Stimulated activated CD8-positive, alpha-beta memory T cell treated with anti-CD3 and anti-CD28 coated beads, Interleukin-15, amount 100 ng/mL, for 48 hours (primary cell): ENCODE measurements around the gene ATP6V0B.

Source experiments
- DNase-seq, 2 donors: peaks; one replicate each; pipeline ENCODE4 v3.0.0-alpha.2; 2020; ENCODE audit warnings: low read depth in 2 of 2

Gene ATP6V0B

DNA sequence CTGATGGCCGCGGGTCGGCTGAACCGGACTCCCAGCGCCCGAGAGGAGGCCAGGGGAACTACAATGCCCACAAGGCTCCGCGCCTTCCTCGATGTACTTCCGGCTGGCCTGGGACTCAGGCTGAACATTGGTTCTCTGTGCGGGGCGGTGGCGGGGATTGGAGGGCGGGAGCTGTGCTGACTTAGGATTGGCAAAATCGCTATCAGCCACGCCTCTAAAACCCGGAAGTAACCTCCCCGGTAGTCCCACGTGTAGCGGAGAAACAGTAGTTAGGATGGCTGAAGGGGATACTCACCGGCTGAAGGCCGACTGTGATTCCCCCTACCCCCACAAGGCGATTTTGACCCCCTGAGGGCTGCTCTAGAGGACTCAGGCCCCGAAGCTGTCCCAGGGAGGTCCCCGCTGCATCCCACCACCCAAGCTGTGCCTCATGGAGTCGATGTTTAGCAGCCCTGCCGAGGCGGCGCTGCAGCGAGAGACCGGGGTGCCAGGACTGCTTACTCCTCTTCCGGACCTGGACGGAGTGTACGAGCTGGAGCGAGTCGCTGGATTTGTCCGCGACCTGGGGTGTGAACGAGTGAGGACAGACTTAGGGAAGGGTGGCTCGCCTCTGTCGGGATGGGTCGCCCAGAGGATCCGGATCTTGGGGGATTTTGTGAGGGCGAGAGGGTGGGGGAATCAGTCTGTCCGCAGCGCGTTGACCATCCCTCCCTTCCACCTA, 4.9 kb upstream of the ATP6V0B start, which contains the start of gene DPH2:
Gene DPH2, plus strand, starts transcription at position 265 of the 721 bp plus-strand sequence. Its CDS starts 166 bp downstream, at position 431.
- DNase-seq, result peak; percentile 95

DNA sequence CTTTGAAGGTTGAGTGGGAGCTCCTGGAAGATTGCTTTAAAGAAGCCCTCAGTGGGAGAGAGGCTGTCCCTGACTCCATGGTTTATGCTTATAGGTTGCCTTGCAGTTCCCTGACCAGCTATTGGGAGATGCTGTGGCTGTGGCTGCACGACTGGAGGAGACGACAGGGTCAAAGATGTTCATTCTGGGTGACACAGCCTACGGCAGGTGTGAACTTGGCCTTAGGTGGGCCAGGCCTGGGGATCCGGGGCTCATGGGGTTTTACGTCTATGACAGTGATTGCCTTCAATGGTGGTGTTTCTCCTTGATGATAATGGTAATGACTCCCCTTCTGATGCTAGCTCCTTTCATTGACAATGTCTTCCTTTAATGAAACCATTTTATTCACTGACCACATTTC, 4.3 kb upstream of the ATP6V0B start:
- no peak for DNase-seq

DNA sequence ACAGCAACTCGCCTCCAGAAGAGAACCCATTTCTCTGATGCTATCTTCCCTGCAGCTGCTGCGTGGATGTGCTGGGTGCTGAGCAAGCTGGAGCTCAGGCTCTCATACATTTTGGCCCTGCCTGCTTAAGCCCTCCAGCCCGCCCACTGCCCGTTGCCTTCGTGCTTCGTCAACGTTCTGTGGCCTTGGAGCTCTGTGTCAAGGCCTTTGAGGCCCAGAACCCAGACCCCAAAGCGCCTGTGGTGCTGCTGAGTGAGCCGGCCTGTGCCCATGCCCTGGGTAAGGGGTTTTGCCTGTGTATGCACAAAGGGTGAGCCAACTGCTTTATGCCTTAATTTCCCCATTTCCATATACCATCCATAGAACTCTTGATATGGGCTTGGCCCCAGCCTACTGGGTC, 3.8 kb upstream of the ATP6V0B start:
- DNase-seq, result no peak

DNA sequence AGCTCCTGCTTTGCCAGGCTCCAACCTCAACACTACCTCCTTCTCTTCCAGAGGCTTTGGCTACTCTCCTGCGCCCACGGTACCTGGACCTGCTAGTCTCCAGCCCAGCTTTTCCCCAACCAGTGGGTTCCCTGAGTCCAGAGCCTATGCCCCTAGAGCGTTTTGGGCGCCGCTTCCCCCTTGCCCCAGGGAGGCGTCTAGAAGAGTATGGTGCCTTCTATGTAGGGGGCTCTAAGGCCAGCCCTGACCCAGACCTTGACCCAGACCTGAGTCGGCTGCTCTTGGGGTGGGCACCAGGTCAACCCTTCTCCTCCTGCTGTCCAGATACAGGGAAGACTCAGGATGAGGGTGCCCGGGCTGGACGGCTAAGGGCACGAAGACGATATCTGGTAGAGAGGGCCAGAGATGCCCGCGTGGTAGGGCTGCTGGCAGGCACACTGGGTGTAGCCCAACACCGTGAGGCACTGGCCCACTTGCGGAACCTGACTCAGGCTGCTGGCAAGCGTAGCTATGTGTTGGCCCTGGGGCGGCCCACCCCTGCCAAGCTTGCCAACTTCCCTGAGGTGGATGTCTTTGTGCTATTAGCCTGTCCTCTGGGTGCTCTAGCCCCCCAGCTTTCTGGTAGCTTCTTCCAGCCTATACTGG, 3.3 kb upstream of the ATP6V0B start:
- DNase-seq, result no peak

DNA sequence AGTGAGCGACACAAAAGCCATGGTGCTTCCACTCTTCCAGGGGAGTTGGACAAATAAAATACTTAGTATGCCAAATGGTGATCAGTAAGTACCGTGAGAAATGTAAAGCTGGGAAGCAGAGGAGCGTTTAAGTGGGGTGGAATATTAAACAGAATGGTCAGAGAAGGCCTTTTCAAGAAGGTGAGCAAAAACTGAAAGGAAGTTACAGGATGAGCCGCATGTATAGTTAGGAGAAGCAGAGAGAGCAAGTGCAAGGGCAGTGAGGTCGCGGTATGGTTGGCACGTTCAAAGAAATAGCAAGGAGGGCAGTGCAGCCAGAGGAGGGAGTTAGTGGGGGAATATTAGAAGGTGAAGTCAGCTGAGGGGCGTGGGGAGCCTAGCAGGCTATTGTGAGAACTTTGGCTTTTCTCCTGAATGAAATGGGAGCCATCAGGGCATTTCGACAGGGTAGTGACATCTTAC, 748 bp upstream of the ATP6V0B start:
- DNase-seq, result no peak

DNA sequence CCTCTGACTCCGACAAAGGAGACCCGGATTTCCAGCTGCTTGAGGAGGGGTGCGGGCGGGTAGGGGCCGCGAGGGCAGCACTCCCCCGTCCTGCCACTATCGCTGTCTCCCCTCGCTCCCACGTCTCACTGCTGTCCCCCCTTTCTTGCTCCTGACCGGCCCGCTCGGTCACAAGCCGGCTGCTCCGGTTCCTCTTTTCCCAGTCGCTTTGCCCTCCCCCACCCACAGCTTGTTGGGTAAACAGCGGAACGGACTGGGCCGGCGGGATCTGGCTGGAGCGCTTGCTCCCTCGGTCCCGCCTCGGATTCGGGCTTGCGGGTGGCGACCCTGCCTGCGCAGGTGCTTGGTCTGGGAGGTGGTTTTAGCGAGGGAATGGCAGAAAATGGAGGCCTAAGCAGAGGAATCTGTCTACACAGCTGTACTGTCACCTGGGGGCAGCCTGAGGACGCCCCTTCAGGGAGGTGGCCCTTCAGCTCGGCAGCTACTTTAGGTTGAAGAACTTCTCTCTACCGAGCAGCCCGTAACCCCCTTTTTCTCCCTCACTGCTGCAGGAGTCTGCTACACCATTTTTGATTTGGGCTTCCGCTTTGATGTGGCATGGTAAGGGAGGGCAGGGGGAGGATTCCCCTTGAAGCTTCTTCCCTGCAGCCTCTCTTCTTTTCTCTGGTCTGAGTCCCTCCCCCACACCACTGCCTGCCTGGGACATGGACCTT, 645 bp downstream of the ATP6V0B start:
- no peak for DNase-seq

DNA sequence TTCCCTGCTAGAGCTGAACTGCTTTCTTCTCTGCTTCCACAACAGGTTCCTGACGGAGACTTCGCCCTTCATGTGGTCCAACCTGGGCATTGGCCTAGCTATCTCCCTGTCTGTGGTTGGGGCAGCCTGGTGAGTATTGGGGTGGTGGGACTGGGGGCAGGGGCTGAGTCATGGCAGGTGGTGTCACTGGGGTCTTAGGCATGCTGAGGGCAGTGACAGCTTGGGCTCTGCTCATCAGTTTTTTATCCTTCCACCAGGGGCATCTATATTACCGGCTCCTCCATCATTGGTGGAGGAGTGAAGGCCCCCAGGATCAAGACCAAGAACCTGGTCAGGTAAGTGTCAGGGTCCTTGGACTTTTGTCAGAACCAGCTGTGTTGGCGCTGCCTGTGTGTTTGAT, 1.3 kb downstream of the ATP6V0B start:
- no peak for DNase-seq

DNA sequence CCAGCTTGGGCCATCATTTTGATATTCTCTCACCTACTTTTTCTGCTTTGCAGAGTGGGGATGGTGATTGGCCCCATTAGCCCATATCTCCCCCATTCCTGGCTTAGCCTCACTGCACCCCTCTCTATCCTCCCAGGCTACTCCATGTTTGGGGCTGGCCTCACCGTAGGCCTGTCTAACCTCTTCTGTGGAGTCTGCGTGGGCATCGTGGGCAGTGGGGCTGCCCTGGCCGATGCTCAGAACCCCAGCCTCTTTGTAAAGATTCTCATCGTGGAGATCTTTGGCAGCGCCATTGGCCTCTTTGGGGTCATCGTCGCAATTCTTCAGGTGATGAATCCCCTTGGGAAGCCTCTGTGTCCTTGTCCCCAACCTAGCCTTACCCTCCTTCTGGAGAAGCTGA, 2.1 kb downstream of the ATP6V0B start:
- DNase-seq, result no peak

DNA sequence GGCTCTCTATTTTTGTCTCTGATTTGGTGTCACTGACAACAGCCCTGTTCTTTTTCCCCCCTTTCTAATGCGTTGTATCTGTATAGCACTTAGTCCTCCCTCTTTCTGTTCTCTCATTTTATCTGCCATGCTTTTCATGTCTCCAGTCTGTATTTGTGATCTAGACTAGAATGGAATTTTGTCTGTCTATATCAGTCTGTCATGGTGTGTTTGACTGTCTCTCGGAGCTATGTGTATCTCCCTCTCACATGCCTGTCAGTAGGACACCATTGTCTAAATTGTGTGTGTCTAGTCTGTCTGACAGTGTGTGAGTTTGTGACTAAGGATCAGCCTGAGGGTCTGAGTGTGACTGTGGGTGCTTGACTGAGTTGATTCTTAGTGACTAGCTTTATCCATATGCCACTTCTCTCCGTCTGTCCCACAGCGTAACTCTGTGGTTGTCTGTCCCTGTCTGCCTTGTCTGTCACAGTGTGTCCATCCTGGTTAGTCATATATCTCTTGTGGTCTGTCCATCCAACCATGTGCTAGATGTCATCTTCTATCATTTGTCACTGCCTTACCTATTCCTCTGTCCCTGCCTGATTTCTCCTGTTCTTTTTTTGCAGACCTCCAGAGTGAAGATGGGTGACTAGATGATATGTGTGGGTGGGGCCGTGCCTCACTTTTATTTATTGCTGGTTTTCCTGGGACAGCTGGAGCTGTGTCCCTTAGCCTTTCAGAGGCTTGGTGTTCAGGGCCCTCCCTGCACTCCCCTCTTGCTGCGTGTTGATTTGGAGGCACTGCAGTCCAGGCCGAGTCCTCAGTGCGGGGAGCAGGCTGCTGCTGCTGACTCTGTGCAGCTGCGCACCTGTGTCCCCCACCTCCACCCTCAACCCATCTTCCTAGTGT, 2.9 kb downstream of the ATP6V0B start:
- DNase-seq, result no peak

DNA sequence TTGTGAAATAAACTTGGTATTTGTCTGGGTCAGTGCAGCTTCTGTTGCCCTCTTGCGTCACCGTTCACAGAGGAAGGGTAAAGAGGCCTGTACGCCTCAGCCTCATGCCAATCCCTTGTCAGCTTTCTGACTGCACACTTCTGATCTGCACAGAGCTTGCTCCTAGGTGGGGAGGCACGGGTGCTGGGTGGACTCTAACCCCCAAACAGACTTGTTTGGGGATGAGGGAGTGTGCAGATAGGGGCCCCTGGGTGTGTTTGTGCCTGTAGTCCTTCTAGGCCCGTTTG, 3.4 kb downstream of the ATP6V0B start:
- DNase-seq, result no peak

DNA sequence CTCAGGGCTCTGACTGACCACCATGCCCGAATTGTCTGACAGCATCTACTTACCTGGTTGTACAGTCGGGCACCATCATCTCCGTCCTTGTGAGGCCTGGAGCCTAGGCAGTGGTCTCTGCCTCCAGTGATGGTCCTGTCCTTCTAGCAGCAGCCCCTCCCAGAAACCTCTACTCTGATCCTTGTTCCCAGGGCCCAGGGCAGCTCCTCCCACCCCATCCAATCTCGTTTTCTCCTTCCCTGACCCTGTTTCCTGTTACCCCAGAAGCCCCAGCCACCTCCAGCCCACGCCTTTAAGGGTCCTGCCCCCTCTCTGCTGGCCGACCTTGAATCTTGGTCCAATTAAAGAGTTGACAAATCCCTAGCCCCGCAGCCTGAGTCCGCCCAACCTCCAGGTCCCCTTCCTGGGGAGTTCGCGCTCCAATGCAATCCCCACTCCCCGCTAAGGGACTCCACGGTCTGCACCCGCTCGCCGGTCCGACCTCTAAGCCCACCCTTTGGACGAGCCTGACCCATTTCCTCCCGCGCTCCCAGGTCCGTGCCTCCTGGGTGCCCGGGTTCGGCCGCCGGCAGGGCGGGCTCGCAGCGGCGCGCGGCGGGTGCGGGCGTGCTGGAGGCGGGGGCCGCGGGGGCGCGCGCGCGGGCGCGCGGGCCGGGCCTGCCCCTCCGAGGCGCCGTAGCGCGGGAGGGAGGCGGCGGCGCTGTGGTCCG, 3.9 kb downstream of the ATP6V0B start, which contains the start of gene B4GALT2:
Gene B4GALT2, plus strand, starts transcription at position 660 of the 710 bp plus-strand sequence. CDS start 1,951 bp downstream, outside the sequence.
- no peak for DNase-seq

DNA sequence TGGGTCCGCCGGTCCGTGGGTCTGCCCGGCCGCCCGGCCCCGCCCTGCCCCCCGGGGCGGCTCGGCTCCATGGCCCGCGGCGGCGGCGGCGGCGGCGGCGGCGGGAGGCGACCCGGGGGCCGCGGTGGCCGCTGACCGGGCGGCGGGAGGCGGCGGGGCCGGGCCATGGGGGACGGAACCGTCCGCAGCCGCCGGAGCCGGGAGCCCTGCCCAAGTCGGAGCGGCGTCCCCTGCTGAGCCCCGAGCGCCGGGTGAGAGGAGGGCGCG, 4.4 kb downstream of the ATP6V0B start:
- DNase-seq, result no peak

DNA sequence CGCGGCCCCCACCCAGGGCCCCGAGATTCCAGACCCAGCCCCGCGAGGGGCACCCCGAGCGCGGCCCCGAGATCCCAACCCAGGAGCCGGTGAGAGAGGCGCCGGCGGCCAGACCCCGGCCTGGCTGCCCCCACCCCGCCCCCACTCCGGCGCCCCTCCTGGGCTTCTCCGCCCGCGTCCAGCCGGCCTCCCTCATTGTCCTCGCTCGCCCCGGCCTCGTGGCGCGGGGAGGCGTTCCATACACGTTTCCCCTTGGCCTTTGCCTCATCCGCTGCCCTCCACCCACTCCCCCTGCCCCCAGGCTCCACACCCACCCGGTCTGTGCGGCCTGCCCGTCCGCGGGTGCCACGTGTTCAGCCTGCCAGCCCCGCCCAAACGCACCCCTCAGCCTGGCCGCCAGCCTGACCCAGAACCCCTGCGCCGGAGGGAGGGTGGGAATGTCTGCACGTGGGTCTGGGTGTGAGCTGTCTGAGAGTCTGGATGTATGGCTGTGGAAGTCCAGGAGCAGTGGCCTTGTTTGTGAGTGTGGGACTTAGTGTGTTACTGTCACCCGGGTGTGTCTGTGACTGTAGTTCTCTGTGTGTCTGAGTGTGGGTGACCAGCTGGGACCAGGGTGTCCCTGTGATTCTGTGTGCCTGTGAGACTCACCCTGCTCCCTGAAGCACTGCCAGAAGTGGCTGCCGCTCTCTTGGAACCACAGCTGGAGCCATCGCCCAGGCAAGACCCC, 4.9 kb downstream of the ATP6V0B start:
- DNase-seq, result no peak

DNA sequence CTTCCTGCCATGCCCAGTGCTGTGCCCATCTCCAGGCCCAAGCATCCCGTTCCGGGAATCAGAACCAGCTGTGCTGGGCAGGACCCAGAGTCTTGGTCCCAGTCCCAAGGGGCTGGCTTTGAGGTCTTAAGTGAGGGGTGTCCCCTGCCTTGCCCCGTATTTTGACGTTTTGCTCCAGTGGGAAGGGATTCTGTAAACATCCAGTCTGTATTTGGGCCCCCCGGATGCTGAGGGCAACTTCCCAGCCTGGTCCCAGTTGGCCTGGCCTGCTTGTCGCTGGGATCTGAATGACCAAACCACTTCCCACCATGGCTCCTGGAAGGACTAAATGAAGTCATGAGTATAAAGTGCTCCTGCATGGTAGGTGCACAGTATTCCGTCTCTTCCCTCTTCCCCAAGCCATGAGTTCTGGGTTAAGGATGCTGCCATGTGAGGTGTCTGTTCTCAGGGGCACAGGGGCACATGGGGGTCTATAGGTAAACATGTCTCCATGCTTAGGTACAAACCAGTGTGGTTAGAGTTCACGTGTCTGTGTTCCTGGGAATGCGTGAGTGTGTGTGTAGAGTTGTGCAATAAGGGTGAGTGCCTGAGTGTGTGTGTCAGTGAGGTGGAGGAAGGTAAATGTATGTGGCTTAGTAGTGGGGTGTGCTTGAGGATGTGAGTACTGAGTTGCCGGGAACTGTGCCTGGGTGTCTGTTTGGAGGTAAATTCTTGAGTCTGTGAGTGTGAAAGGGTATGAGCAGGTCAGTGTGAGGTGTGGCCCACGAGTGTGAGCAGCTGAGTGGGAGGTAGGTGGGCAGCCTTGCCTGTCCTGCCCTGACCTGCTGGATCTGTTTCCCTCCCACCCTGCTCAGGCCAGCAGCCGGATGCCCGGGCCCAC, 5.7 kb downstream of the ATP6V0B start:
- no peak for DNase-seq

DNA sequence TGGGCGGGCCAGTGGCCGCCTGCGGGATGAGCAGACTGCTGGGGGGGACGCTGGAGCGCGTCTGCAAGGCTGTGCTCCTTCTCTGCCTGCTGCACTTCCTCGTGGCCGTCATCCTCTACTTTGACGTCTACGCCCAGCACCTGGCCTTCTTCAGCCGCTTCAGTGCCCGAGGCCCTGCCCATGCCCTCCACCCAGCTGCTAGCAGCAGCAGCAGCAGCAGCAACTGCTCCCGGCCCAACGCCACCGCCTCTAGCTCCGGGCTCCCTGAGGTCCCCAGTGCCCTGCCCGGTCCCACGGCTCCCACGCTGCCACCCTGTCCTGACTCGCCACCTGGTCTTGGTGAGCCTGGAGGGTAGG, 6.4 kb downstream of the ATP6V0B start:
- no peak for DNase-seq

DNA sequence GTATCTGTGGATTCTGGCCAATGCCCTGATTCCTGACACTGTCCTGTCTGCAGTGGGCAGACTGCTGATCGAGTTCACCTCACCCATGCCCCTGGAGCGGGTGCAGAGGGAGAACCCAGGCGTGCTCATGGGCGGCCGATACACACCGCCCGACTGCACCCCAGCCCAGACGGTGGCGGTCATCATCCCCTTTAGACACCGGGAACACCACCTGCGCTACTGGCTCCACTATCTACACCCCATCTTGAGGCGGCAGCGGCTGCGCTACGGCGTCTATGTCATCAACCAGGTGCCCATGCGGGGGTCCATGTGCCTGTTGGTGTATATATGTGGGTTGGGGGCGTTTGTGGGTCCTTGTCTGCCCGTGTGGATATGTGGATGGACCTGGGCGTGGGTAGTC, 6.9 kb downstream of the ATP6V0B start:
- no peak for DNase-seq

DNA sequence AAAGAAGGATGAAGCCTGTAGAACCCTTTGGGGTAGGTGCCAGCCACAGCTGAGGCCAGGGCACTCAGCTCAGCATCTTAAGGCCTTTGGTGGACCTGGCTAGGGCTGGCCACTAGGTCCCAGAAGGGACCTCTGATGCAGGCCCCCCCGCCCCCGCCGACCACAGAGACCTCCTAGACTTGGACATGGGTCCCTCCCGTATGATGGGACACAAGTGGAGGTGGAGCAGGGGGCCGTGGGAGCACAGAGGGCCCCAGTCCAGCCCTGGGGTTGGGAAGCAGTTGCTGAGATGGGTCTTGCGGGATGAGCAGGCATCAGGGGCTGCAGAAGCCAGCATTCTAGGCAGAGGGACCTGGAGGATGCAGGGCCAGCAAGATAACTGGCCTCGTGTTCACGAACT, 7.5 kb downstream of the ATP6V0B start:
- DNase-seq, result no peak

DNA sequence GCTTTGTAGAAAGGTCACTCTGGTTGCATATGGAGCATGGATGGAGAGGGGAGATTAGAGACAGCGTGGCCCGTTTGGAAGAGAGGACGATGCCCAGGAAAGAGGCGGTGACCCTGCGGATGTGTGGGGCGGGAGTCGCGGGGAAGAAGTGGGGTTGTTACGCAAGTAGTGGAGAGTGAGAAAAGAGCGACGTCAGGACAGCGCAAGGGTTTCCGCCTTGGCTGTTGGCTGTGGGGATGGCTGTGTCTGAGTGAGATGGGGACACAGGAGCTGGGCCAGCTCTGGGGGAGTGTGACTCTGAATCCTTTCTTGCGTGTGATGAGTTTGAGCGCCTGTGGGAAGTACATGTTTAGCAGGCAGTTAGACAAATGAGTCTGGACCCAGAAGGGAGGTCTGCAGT, 8.0 kb downstream of the ATP6V0B start:
- no peak for DNase-seq

DNA sequence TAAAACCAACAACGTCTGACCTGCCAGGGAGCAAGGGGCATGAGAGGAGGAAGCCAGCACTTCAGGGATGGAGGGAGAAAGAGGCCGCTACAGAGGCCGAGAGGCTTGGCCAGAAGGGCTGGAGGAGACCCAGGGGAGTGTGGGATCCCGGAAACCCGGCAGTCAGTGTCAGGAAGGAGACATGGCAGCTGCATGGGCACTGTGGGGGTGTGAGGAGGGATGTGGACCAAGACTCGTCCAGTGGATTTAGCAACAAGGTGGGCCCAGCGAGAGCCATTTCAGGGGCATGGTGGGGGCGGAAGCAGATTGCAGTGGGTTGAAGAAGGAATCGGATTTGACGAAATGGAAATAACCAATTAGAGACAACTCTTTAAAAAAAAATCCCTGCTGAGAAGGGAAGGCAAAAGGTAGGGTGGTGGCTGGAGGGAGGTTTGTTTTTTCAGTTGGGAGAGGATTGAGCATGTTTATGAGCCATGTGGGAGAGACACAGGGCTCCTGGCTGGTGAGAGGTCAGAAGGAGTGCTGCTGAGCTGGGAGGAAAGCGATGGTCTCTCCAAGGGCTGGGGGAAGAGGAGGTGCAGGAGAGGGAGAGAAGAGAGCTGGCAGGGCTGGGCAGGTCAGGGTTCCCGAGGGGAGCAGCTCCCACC, 8.6 kb downstream of the ATP6V0B start:
- DNase-seq, result no peak
